ELF-1 (cell line): Measurements from ENCODE around the gene RNASEH2B.
A peak's percentile ranks its signal among the peaks of the same experiment; 100 is the strongest.

Source experiments
- DNase-seq: peaks from one replicate; pipeline ENCODE4 v3.0.0-alpha.2; 2016; ENCODE audit warnings: low read depth, low spot score

RNASEH2B gene

DNA sequence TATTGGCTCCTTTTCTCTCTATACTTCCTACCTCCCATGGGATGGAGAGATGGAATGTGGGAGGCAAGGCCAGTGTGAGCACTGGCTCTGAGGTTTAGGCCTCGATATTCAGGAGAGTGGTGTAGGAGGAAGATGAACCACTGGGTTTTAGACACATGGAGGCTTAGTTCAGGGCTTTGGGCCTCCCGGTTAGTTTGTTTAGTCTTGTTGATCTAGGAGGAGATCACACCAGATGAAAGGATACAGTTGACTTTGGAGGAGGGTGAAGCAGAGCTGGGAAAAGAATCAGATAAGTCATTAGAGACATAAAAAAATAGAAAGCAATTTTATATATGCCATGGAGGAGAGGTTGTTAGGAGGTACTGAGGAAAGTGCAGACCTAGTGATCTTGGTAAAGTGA is 30.9 kb downstream of the RNASEH2B start:
- no peak for DNase-seq

DNA sequence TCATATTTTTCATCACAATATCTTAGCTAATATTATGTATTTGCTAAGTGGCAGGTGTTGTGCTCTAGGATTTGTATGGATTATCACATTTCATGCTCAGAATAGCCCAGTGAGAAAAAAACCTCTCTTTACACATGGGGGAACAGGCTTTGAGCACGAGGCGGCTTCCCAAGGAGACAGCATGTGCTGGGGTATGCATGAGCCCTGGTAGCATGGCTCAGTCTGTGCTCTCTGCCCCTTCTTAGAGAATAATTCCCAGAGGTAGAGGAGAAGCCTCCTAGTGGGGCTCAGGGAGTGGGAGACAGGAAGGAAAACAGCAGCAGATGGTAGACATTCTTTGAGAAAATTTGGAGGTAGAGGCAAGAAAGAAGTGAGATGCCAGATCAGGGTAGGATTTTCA is 31.6 kb downstream of the RNASEH2B start:
- DNase-seq: no peak

DNA sequence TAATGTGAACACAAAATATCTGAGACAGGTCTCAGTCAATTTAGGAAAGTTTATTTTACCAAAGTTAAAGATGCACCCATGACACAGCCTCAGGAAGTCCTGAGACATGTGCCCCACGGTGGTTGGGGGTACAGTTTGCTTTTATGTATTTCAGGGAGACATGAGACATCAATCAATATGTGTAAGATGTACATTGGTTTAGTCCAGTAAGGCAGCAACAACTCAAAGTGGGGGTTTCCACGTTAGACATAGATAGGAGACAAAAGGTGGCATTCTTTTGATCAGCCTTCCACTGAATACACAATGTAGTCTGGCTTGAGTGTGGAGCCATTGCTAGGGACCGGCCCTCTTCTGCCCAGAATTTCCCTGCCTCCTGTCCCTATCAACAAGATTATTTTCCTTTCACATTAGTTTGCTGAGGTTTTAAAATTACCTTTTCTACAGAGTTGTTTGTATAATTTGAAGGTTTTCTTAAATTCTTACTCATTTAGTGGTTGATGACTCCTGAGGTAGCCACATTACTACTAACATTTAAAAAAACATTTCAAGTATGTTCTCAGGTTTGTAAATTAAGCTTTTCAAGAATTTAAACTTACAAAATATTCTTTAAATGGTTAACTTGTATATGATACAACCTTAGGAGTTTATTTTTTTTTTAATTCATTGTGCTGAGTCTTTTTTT is 33.2 kb downstream of the RNASEH2B start:
- peak; percentile 16 for DNase-seq

DNA sequence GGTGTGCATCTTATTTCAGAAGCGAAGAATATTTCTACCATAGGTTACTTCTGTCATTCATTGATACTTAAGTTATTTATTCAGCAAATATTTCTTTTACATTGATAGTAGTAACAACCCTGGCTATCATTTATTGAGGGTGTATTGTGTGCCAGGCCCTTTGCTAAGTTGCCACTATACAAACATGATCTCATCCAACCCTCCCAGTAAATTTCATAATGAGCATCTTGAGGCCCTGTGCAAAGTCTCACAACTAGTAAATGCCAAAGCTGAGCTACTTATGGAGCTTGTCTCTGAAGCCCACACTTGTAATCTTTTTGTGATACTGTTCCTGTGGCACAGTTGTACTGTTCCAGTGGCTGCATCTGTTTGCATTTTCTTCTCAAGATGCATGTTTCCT is 36.1 kb downstream of the RNASEH2B start:
- DNase-seq: no peak

DNA sequence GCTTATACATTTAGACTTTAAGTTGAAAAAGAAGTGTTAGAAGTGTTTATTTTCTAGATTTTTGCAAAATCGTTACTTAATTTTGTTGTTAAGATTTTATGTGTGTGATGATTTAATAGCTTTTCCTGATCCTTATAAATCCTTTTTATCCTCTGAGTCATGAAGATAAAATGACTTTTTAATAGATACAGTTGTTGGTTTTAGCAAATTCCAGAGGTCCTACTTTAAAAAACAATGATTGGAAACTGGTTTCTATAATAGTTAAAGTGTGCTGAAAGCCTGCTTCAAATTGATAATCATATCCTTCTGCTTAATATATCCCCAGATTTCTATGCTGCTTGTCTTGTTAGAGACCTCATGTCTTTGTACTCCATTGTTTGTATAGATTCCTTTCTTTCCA is 39.0 kb downstream of the RNASEH2B start:
- DNase-seq: no peak

DNA sequence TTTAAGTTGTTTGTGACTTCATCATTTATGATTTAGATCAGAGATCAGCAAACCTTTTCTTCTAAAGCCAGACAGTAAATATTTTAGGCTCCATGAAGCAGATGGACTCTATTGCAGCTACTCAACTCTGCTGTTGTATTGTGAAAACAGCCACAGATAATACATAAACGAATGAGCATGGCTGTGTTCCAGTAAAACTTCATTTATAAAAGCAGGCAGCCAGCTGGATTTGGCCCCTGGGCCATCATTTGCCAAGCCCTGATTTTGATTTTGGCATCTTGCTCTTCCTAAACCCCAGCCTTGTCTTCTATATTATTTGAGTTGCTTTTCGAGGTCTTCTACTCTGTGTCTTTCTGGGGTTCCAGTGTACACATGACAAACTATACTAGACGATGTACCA is 41.3 kb downstream of the RNASEH2B start:
- DNase-seq: no peak

DNA sequence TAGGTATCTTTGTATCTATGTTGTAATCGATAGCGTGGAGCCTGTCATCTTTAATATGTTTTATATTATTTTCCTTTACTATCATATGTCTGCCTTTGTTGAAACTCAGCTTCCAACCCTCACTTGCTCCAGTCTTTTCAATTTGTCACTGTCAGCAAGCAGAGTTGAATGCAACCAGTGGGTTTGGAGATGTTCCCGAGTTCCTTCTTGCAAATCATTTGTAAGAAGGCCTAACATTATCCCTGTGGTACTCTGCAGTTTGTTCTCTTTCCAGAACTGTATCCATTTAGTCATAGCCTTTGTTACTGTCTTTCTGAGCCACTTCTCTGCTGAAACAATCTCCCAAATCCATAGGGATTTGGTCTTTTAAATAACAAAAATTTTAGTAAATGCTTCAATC is 41.8 kb downstream of the RNASEH2B start:
- no peak for DNase-seq

DNA sequence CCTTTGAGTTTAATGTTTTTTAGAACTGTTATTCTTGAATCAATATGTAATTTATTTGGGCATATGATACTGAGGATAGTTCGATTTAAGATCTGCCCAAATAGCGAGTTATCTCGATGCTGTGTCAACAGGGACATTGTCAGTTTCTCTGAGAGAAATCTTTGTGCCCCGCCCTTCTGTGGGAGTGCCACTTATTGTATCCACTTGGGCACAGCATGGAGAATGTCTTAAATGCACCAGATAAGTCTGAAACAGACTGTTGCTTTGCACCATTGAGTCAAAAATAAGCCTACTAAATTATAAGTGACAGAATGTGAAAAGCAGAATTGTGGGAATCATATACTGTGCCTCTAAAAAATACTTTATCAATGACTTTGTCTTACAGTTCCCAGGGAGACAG is 45.6 kb downstream of the RNASEH2B start:
- no peak for DNase-seq

DNA sequence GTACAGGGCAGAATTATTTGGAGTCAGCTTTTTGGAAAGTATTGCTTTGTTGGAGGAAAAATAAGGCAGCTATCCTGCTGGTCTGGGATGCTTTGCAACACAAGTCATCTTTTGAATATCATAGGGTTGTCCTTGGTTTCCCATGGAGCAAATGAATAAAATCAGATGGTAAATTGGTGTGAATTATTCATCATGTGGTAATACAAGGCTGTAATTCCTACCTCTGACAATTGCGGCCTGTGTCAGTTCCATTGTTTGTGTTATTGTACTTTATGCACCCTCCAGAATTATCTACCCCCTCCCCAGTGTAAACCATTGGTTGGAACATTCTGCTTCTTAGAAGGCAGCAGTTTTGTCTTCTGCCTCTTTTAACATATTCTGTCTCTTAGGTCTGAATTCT is 46.2 kb downstream of the RNASEH2B start:
- no peak for DNase-seq

DNA sequence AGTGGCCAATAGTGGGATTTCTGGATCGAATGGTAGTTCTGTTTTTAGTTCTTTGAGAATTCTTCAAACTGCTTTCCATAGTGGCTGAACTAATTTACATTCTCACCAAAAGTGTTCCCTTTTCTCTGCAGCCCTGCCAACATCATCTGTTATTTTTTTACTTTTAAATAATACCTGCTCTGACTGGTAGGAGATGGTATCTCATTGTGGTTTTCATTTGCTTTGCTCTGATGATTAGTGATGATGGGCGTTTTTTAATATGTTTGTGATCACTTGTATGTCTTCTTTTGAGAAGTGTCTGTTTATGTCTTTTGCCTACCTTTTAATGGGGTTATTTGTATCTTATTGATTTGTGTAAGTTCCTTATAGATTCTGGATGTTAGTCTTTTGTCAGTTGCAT is 48.0 kb downstream of the RNASEH2B start:
- DNase-seq: no peak

DNA sequence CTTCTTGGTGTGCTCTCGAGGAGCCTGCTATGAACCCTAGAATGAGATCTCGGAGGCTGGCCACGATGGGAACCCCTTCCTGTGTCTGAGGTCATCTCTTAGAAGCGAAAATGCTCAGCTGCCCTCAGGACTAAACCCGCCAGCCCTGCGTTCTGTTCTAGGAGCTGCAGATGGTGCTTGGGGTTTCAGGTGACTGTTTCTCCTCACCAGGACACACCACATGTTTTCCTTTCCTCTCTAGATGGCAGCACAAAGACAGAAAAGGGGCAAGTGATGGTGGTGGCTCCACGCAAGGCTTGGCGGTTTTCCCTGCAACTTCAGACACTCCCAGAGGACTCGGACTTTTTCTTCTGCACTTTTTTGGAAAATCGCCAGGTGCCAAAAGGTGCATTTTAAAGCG is 60.1 kb downstream of the RNASEH2B start:
- peak; percentile 79 for DNase-seq

DNA sequence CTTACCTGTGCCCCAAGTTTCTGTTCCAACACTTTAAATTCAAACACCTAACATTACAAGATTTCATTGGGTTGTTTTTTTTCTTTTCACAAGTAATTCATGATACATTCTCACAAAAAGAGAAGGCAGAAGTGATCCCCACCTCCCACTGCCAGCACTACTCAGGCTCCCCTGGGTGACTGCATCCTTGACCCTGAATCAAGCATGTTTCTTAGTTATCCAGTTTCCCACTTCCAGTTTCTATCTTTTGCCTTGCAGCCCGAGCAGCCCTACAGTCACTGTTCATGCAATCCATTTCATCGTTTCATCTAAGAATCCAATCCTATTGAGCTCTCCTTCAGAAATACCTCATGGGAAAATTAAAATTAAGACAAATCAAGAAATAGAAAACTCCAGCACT is 61.4 kb downstream of the RNASEH2B start:
- no peak for DNase-seq

DNA sequence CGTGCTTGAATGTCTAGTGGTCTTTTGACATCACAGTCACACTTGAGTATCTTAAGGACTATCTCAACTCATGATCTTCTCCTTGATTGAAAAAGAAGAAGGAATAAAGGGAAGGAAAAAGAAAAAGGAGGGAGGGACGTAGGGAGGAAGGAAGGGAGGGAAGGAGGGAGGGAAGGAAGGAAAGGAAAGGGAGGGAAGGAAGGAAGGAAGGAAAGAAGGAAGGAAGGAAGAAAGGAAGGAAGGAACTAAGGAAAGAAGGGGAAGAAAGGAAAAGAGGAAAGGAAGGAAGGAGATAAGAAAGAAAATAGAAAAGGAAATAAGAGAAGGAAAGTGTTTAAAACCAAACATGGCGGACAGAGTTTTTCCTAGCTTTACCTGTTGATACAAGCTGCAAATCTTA is 64.7 kb downstream of the RNASEH2B start:
- no peak for DNase-seq

DNA sequence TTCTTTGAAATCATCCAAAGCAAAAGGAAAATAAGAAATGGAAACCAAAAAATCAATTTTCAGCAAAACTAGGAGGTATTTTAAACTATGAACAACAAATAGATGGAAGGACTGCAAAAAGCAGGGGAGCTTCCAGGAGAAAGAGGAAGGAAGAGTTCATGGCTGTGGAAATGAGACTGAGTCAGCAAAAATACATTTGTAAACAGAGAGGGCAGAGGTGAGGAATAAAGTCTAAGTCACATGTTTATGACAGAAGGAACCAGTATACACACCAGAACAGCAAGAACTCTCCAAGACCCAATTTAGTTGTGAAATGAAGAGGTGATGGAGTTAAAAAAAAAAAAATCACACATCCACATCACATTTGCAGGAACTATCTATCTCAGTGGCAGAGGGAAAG is 69.6 kb downstream of the RNASEH2B start:
- DNase-seq: no peak

DNA sequence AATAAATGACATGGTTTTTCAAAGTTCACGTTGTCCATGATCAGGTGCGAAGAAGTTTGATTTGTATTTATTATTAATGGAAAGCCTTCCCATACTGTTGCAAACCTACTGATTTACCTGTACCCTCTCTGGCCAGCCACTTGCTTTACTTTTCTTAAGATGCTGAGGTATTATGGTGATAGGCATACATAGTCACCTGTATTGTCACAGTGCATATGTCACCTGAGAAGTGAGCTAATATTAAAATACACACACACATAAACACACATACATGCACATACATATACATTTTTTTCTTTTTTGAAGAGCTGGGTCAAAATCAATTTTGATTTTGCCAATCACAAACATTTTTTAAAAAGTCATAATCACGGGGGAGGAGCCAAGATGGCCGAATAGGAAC is 72.1 kb downstream of the RNASEH2B start:
- no peak for DNase-seq

DNA sequence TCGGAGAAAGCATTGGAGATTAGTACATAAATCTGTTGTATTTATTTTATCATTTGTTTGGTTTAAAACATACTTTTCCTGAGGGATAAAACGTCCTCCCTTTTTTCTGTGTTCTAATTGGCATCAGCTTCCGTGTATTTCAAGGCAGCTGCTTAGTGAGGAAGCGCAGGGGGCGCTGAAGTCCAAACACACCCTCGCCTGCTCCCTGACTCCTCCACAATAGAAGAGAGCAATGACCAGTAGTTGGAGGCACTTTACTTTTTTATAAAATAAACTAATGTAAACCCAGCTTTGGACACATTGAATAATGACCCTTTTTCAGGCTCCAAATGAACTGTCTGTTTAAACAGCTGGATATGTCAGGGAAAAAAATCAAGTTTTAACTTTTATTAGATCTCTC is 79.9 kb downstream of the RNASEH2B start:
- DNase-seq: peak; percentile 59

DNA sequence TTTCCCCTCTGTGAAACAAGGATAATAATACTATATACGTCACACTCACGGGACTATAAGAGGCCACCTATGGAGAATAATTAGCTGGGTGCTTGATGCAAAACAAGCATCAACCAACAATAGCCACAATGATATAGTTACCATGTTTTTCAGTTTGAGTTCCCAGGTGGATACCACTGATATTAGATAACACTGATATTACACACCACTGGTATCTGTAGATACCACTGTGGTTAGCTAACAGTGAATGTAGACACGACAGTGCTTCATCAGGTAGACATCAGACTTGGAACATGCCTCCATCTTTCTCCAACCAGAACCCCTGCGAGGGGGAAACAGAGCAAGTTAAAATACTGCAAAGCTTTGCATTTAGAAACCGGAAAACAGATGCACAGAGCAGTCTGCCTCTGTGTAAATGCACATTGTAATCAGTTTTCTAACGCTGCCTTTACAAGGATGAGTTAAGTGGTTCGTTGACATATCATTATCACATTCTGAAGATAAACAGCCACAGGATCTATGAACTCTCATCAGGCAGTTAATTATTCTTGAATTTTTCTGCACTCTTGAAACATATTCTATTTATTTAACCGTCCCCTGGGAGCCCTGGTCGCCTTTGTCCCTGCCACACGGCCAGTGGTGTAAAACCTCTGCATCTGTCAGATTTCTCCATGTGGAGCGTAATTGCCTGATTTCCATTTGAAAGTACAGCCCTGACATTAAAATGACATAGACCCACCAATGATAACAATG is 80.7 kb downstream of the RNASEH2B start:
- DNase-seq: no peak

DNA sequence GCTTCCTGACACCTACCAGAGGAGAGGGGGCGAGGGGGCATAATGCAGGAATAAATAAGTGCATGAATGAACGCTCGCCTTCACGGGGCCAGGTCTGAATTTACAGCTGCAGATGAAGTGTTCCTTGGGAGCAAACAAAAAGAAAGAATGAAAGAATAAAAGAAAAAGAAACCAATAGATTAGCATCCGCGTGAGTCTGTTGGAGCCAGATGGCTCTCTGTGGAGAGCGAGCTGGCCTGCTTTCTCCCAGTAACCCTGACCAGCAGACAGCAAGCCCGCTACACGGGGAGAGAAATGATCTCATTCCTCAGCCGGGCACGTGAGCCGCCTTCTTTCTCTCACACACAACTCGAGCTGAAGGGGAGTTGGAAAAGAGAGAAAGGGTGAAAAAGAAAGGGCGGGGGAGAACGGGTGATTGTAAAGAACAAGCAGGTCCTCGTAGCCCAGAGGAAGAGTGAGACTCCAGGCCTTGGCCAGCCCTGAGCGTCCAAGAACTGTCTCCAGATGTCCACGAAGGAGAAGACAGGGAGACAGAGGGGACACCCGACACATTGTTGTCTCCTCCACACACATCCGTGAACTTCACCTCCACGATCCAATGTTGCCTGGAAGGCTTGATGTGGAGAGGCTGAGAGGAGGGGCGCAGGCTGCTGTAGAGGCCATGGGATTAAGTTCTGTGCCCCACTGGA is 81.4 kb downstream of the RNASEH2B start:
- peak; percentile 71 for DNase-seq

DNA sequence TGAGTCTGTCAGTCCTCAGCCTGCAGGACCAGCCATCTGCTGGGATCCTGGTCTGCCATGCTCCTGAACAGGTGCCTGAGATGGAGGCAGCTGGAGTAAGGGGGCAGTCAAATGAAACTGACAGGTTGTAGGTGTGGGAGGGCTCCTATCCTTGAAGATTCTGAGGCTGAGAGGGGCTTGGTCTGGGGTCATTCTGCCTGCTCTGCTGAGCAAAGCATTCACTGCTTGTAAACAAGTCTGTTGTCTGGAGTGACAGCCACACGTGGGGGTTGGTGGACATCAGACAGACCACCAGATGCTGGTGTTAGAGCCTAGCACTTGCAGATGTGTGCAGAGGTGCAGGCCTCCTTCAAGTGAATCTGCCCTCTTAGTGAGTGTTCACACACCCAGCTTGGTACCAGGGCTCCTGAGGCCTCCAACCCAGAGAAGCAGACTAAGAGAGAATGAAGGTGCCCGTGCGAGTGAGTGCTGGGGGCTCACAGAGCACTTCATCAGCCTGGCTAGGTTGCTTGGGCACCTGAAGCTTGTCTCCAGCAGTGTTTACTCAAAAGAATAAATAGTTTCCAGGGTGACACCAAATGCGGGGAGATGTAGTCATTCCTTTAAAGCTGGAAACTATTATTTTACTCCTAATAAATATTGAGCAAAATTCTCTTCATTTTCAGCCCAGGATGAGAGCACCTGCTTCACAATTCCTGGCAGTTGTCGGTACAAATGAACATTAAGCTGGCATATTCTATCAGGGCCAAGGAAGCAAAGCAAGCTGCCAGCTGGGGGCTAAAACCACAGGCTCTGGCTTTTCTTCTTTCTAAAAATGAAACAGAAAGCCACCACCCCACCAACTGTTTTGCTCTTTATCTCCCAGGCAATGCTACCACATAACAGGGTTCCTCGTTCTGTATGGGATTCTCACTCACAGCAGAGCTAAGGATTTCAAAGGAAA is 82.3 kb downstream of the RNASEH2B start:
- no peak for DNase-seq

DNA sequence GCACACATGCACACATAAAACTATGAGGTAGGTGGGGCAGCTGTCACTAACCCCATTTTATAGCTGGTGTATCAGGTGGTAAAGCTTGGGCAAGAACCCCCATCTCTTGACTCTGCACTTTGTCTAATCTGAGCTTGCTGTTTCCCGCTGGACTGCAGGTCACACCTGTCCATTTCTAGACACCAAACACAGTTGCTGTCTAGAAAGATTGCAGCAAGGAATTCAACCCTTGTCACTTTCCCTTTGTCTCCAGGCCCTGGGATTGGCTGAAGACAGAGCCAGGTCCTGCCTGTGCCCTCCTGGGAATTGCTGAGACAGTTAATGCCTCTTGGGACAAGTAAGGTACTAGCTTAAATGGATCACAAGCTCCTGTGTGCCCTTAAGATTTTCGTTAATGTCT is 83.8 kb downstream of the RNASEH2B start:
- DNase-seq: no peak

DNA sequence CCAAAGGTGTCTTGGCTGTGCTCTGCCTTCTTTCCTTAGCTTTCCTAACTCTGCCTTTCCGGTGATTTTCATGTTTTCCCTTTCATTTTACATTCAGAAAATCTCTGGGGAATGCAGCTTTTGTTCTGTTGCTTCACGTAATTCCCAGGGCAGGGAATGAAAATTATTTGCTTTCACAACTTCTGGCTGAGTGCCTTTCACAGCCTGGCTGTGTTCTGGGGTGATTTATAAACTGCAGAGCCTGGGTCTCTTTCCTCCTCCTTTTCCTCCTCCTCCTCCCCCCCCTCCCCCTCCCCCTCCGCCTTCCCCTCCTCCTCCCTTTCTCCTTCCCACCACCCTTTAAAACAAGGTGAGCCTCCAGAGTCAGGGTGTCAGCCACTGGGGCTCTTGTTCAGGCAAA is 84.3 kb downstream of the RNASEH2B start:
- DNase-seq: no peak

DNA sequence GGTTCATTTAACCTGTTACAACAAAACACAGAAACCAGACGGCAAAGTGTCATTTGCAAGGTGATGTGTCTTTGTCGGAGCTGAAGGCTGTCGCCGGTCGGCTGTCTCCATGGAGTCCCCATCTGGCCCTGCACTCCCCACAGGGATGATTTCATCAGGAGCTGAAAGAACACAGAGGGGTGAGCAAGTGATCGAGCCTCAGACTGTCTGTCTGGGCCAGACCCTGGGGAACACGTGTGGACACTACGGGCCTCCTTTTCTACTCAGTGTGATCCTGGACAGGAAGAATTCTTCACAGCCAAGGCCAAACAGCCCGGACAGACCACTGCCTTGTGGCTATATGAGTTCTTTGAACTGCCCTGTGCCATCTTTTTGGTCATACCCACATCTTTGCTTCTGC is 85.1 kb downstream of the RNASEH2B start:
- no peak for DNase-seq
